GM10266 (cell line): ENCODE measurements around the gene NCOA7.
A peak's percentile ranks its signal among the peaks of the same experiment; 100 is the strongest.

Experiments used
- DNase-seq: peaks from one replicate; pipeline ENCODE4 v3.0.0; 2012; ENCODE audit errors: extremely low spot score
- TF ChIP-seq, protein P1 (sequence below): IDR thresholded peaks from 2 replicates; pipeline ENCODE4 v1.5.1; 2012; ENCODE audit warnings: mild to moderate bottlenecking, low read depth; ENCODE audit not compliant: control insufficient read depth, insufficient read depth; ENCODE audit errors: missing control alignments

The NCOA7 gene

DNA sequence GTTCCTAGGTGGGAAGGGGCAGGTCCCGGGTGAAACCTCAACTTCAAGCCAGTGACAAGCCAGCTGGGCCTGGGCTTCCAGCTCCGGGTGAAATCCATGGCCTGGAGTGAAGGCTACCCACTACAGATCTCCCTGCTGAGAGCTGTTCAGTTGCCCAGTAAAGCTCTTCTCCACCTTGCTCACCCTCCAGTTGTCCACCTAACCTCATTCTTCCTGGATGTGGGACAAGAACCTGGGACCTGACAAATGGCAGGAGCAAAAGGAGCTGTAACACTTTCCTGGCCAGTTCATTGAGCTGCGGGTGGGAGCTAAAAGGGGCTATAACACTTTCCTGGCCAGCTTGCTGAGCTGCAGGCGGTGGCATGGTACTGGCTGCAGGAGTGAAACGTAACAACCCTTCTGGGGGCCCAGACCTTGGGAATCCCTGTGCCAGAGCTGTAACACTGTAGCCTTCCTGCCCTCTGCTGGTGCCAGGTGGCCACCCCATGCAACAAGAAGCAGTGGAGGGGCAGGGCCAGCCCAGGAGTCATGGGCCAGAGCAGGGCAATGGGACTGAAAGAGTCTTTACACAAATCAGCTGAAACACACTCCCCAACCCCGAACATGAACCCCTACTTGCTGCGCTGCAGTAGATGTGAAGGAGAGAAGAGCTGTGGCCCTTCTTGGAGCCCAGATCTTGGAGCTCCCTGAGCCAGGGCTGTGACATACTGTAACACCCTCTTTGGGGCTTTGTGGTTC, 162.2 kb downstream of the NCOA7 start:
- TF ChIP-seq, protein P1, sequence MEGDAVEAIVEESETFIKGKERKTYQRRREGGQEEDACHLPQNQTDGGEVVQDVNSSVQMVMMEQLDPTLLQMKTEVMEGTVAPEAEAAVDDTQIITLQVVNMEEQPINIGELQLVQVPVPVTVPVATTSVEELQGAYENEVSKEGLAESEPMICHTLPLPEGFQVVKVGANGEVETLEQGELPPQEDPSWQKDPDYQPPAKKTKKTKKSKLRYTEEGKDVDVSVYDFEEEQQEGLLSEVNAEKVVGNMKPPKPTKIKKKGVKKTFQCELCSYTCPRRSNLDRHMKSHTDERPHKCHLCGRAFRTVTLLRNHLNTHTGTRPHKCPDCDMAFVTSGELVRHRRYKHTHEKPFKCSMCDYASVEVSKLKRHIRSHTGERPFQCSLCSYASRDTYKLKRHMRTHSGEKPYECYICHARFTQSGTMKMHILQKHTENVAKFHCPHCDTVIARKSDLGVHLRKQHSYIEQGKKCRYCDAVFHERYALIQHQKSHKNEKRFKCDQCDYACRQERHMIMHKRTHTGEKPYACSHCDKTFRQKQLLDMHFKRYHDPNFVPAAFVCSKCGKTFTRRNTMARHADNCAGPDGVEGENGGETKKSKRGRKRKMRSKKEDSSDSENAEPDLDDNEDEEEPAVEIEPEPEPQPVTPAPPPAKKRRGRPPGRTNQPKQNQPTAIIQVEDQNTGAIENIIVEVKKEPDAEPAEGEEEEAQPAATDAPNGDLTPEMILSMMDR, result peak; percentile 74
- DNase-seq, result peak; percentile 34

- DNase-seq, result no peak
- TF ChIP-seq, protein P1, result peak; percentile 29
Observed at GRCh38 chr6:125953502-125953875, 162.7 kb downstream of the NCOA7 start.

DNA sequence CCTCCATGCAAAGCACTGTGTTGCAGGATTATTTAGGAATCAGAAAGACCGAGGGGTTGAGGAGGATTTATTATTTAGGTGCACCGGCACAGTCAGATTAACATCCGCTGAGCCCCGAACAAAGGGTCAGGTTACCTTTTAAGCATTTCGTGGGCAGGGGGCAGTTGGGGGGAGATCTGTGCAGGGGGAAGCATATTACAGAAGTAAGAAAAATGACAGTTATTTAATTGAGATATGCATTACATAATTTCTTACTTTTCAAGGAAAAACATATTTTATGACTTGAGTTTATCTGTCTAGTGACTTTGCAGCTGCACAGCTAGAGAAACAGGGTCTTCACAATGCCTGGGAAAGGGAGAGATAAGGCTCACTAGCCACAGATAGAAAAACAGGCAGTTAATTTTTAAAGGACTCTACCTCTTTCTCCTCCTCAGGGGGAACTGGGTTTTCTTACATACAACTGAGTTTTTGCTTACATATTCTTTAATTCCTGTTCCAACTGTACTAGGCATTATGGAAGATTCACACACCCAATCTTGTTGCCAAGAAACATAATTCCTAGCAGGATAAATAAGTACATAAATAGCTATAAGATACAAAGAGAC, 164.1 kb downstream of the NCOA7 start:
- TF ChIP-seq, protein P1, result no peak
- no peak for DNase-seq

GRCh38 chr6:125955973-125956372, 165.2 kb downstream of the NCOA7 start:
- TF ChIP-seq, protein P1, result no peak
- DNase-seq, result no peak

DNA sequence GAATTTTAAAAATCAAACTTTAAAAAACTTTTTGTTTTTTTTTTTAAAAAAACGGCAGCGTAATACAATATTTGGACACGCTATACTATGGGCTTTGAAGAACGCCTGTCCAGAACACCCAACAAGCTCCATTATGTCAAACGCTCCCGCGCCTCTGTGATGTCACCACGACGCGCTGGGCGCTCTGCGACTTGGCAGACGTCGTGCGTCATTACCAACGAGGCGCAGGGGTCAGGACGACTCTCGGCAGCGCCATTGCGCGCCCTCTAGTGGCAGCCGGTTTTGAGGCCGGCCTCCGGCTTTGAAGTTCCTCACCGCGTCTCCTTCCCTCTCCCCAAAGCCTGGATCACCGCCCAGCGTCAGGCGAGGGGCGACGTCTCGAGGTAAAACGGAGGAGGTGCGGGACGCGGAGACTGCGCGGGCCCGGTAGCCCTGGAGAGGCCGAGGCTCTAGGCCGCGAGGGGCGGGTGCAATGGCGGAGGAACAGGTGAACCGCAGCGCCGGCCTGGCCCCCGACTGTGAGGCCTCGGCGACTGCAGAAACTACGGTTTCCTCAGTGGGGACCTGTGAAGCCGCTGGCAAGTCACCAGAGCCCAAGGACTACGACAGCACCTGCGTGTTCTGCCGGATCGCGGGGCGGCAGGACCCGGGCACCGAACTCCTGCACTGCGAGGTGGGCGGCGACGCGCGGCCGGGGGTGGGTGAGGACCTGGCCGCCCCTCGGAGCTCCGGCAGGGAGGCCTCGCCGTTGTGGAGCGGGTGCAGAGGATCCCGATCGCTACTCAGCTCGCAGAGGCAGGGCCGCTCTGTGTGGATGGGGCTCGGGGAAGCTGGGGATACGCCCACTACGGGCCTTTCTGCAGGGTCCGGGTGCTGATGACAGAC, 166.0 kb downstream of the NCOA7 start, which contains the start of gene HINT3:
Gene HINT3 (plus strand): TSS at position 265 of the 885 bp plus-strand sequence. CDS start 208 bp downstream, at position 473.
- TF ChIP-seq, protein P1, result peak; percentile 93
- DNase-seq, result peak; percentile 91

DNA sequence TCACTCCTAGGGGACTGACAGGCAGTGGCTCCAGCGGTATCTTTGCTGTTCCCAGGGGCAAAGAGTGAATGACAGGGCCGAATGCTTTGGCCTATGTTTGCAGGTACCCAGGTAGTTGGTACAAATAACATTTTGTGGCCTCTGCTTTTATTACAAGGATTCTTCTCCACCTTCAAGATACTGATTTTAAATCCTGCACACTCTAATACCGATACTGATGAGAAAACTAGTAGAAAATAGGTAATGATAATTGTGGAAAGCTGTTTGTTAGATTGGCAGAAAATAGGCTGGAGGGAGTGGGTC, 166.6 kb downstream of the NCOA7 start:
- no peak for DNase-seq
- TF ChIP-seq, protein P1, result no peak
